AG09309 (cell line): ENCODE results near the gene PRKACG.
A peak's percentile ranks its signal among the peaks of the same experiment; 100 is the strongest.

ENCODE experiments used
- DNase-seq: peaks from one replicate; pipeline ENCODE4 v3.0.0-alpha.2; 2010; ENCODE audit warnings: low read depth
- H3K4me3 ChIP-seq: 2 replicates; pipeline ENCODE4 v1.5.1; 2011; ENCODE audit warnings: mild to moderate bottlenecking, low read depth, low read length, moderate library complexity; ENCODE audit not compliant: control insufficient read depth
- TF ChIP-seq, protein P1 (sequence below): IDR thresholded peaks from 2 replicates; pipeline ENCODE4 v1.5.1; 2011; ENCODE audit warnings: mild to moderate bottlenecking, low read depth, low read length, inconsistent platforms; ENCODE audit not compliant: insufficient read depth, control insufficient read depth; ENCODE audit errors: missing control alignments

PRKACG gene

DNA sequence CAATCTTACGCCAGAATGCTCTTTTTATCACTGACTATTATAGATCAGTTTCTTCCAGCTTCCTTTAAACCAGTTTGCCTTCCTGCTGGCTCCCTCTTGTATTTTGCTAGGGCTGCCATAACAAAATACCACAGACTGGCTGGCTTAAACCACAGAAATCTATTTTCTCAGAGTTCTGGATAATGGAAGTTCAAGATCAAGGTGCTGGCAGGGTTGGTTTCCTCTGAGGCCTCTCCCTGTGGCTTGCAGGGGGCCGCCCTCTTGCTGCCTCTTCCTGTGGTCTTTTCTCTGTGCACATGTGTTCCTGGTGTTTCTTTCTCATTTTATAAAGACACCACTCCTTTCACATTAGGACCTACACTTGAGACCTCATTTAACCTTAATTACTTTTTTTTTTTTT, 14.8 kb upstream of the PRKACG start:
- no peak overlapping the region for H3K4me3 ChIP-seq
- no peak for DNase-seq
- TF ChIP-seq, protein P1, sequence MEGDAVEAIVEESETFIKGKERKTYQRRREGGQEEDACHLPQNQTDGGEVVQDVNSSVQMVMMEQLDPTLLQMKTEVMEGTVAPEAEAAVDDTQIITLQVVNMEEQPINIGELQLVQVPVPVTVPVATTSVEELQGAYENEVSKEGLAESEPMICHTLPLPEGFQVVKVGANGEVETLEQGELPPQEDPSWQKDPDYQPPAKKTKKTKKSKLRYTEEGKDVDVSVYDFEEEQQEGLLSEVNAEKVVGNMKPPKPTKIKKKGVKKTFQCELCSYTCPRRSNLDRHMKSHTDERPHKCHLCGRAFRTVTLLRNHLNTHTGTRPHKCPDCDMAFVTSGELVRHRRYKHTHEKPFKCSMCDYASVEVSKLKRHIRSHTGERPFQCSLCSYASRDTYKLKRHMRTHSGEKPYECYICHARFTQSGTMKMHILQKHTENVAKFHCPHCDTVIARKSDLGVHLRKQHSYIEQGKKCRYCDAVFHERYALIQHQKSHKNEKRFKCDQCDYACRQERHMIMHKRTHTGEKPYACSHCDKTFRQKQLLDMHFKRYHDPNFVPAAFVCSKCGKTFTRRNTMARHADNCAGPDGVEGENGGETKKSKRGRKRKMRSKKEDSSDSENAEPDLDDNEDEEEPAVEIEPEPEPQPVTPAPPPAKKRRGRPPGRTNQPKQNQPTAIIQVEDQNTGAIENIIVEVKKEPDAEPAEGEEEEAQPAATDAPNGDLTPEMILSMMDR = no peak

DNA sequence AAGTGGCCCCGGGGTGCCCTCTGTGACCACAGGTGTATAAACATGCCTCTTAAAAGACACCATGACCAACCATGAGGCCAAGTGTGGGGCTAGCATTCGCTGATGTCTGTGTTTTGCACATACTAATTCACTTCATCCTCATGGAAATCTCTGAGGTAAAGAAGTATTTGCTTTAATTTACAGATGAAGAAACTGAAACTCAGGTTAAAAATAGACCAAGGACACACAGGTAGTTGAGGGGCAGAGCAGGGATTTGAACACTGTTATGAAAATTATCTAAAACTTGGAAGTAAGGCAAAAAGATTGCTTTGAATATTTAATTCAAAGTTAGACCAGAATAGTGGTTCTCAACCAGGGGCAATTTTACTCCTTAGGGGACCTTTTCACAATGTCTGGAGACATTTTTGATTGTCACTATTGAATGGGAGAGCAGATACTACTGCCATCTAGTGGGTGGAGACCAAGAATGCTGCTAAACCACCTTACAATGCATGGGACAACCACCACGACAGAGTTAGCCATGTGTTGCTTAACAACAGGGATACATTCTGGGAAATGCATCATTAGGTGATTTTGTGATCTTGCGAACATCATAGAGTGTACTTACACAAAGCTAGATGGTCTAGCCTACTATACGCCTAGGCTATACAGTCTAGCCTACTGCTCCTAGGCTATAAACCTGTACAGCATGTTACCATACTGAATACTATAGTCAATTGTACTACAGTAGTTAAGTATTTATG, 13.6 kb upstream of the PRKACG start:
- DNase-seq = no peak
- no peak overlapping the region for H3K4me3 ChIP-seq
- TF ChIP-seq, protein P1 = peak; percentile 77

DNA sequence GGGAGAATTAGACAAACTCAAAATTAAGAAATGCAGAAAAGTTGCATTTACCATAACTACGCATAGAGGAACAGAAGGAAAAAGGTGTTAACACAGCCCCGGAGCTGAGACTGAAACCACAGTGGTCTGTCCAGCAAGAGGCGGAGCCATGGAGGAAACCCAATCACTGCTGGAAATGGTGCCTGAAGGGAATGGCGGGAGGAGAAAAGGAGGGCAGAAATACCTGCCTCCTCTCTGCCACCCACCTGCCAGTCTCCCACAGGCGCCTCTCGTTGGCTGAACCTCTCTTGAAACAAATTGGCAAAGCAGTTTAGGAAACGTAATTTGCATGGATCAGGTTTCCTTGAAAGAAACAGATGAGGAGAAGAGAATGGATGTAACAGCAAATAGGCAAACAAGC, 9.7 kb upstream of the PRKACG start:
- no peak for DNase-seq
- H3K4me3 ChIP-seq = no peak overlapping the region
- TF ChIP-seq, protein P1 = no peak

DNA sequence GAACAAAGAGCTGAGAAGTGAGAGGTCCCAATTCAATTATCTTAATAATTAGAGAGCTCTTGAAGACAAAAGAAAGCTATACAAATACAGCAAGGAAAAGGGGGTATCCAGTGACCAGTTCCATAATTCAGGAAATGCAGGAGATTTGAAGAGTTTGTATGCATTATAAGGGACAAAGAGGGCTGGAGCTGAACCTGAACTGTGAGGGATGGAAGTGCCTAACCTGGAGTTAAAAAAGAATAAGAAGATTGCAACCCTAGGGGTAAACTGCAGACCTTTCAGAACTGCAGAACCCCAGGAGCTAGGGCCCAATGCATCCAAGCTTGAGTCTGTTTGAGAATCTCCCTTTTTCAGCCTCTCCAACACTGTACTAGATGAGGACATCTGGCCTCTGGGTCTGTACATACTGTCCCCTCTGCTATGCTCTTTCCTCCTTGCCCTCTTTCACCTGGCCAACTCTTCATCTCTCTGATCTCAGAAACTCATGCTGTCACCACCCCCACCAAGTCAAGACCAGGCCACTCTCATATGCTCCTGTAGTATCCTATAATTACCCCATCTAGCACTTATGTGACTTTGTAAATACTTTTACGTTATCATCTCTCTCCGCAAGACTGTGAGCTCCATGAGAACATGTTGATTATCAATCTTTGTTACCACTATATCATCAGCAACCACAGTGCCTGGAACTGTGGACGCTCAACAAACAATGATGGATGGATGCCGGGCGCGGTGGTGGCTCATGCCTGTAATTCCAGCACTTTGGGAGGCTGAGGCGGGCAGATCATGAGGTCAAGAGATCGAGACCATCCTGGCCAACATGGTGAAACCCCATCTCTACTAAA, 6.6 kb upstream of the PRKACG start:
- TF ChIP-seq, protein P1 = no peak
- no peak for DNase-seq
- H3K4me3 ChIP-seq = no peak overlapping the region

DNA sequence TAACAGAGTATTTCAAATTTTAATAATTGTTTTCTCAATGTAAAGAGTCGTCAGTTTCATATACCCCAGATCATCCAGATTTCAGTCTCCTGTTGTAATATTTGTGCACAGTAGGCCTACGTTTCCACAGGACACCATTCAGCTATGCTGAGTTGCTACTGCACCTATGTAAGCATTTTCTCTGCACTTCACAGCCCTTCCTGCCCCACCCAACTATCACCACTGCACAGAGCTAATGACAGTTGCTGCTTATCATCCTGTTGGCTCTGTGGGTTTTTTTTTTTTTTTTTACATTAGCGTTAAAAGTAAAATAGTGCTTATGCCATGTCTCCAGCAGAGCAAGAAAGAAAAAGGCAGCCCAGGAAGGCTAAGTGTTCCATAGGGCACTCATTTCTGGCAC, 5.9 kb upstream of the PRKACG start:
- no peak for DNase-seq
- TF ChIP-seq, protein P1 = no peak
- H3K4me3 ChIP-seq = no peak overlapping the region

DNA sequence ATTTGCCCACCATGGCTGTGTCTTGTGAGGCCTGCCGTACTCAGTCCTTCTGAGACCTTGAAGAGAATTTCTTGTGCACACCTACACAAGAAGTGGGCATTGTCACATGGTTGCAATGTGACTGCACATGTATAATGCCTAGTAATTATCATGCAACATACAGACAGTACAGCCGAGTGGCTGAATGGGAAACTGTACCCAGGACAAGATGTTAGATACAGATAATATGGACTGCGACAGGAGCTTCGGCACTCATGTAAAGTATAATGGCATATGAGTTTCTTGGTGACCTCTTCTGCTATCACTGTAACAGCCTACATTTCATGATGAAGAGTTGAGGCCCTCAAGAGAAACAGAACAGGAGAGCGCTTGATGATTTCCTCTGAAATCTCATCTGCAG, 4.8 kb upstream of the PRKACG start:
- H3K4me3 ChIP-seq = no peak overlapping the region
- no peak for DNase-seq
- TF ChIP-seq, protein P1 = no peak
